Left hindlimb (tissue), 1 donor: ENCODE data around the gene TCEA2.
"Not testable (repeated sequence)": the region's sequence is repeated elsewhere in the genome, so short reads cannot be mapped to it uniquely, and the experiment has no call there.

Source experiments
- DNase-seq: peaks from one replicate; pipeline ENCODE4 v3.0.0-alpha.2; 2018

TCEA2 gene

GRCh38 chr20:64080013-64080812 lies 17.2 kb downstream of the TCEA2 start, which contains the start of gene OPRL1:
Gene OPRL1 (plus strand): TSS chr20:64080082. CDS start chr20:64092721, 12,639 bp downstream.
- peak; percentile 36 for DNase-seq

- DNase-seq: no peak
Measured at GRCh38 chr20:64080813-64081623, 18.0 kb downstream of the TCEA2 start.

GRCh38 chr20:64081624-64081964 lies 18.6 kb downstream of the TCEA2 start:
- no peak for DNase-seq

- DNase-seq: no peak
Measured at GRCh38 chr20:64082126-64082731, 19.2 kb downstream of the TCEA2 start.

- no peak for DNase-seq
Measured at GRCh38 chr20:64082820-64083377, 19.9 kb downstream of the TCEA2 start.

GRCh38 chr20:64083378-64083803 lies 20.4 kb downstream of the TCEA2 start:
- DNase-seq: peak; percentile 86

- no peak for DNase-seq
Measured at GRCh38 chr20:64083804-64084684, 21.0 kb downstream of the TCEA2 start, which contains the start of gene LKAAEAR1. Gene LKAAEAR1 (minus strand): TSS chr20:64084398. CDS start chr20:64084219, 179 bp downstream.

- no peak for DNase-seq
Measured at GRCh38 chr20:64084685-64085152, 21.7 kb downstream of the TCEA2 start.

GRCh38 chr20:64086801-64087200 lies 23.8 kb downstream of the TCEA2 start:
- DNase-seq: no peak

- not testable (repeated sequence) for DNase-seq
Measured at GRCh38 chr20:64087226-64087825, 24.3 kb downstream of the TCEA2 start.

GRCh38 chr20:64088586-64088985 lies 25.6 kb downstream of the TCEA2 start:
- DNase-seq: not testable (repeated sequence)

GRCh38 chr20:64090165-64090564 lies 27.2 kb downstream of the TCEA2 start:
- DNase-seq: no peak

- DNase-seq: no peak
Measured at GRCh38 chr20:64091340-64091739, 28.3 kb downstream of the TCEA2 start.

- DNase-seq: no peak
Measured at GRCh38 chr20:64091770-64092169, 28.8 kb downstream of the TCEA2 start.

- no peak for DNase-seq
Measured at GRCh38 chr20:64092258-64093012, 29.4 kb downstream of the TCEA2 start.

- no peak for DNase-seq
Measured at GRCh38 chr20:64093013-64093503, 30.1 kb downstream of the TCEA2 start.

GRCh38 chr20:64095455-64095854 lies 32.5 kb downstream of the TCEA2 start:
- no peak for DNase-seq

GRCh38 chr20:64095927-64096326 lies 32.9 kb downstream of the TCEA2 start:
- no peak for DNase-seq

- no peak for DNase-seq
Measured at GRCh38 chr20:64096535-64096934, 33.5 kb downstream of the TCEA2 start.

GRCh38 chr20:64098471-64099013 lies 35.5 kb downstream of the TCEA2 start:
- no peak for DNase-seq
